Keratinocyte (primary cell): ENCODE data around the gene IGFL4. TPM values are rescaled to one million over a fixed set of nuclear protein-coding genes. Genes with fewer than 3 reads are reported as not detected.
A peak's percentile ranks its signal among the peaks of the same experiment; 100 is the strongest.

Source experiments
- DNase-seq: peaks from one replicate; pipeline ENCODE4 v3.0.0-alpha.2; 2011; ENCODE audit warnings: low read depth, missing footprints, low spot score
- FAIRE-seq: peaks from 2 replicates; lab custom pipeline; 2011; peaks lifted over from hg19 to GRCh38; lab: Jason Lieb, UNC
- H2AFZ ChIP-seq: 2 replicates; pipeline ENCODE4 v1.6.0; 2012; ENCODE audit warnings: low read length, control low read depth, inconsistent platforms; ENCODE audit not compliant: control insufficient read depth
- H3K27ac ChIP-seq: 2 replicates; pipeline ENCODE4 v1.5.1; 2011; ENCODE audit warnings: low read length; ENCODE audit not compliant: control insufficient read depth, insufficient read depth
- H3K27me3 ChIP-seq: 3 replicates; pipeline ENCODE4 v1.6.0; 2011; ENCODE audit warnings: low read length; ENCODE audit not compliant: control insufficient read depth, insufficient read depth; ENCODE audit errors: extremely low read depth
- H3K36me3 ChIP-seq, 2 experiments: 2 replicates in 1 of 2; 3 replicates in 1 of 2; pipeline ENCODE4 v1.5.1; 2011; ENCODE audit warnings: low read length in 2 of 2, mild to moderate bottlenecking in 1 of 2; ENCODE audit not compliant: control insufficient read depth in 2 of 2, insufficient read depth in 2 of 2; ENCODE audit errors: extremely low read depth in 1 of 2
- H3K4me1 ChIP-seq: 3 replicates; pipeline ENCODE4 v1.5.1; 2011; ENCODE audit warnings: low read length; ENCODE audit not compliant: control insufficient read depth, insufficient read depth; ENCODE audit errors: extremely low read depth
- H3K4me2 ChIP-seq: 3 replicates; pipeline ENCODE4 v1.6.0; 2011; ENCODE audit warnings: low read depth, low read length; ENCODE audit not compliant: control insufficient read depth, insufficient read depth; ENCODE audit errors: extremely low read depth
- H3K4me3 ChIP-seq, 3 experiments: fragments of 200-600 bp in 1 of 3; sonication (generic) in 1 of 3; 2 replicates in 2 of 3; 3 replicates in 1 of 3; pipeline ENCODE4 v1.5.1; 2011 to 2016; ENCODE audit warnings: low read length in 3 of 3, mild to moderate bottlenecking in 3 of 3, control low read depth in 2 of 3, inconsistent platforms in 1 of 3, low read depth in 1 of 3, mixed read lengths in 1 of 3, mixed run types in 1 of 3, moderate library complexity in 1 of 3; ENCODE audit not compliant: control insufficient read depth in 2 of 3, insufficient read depth in 2 of 3; ENCODE audit errors: extremely low read depth in 1 of 3
- H3K79me2 ChIP-seq: 2 replicates; pipeline ENCODE4 v1.6.0; 2012; ENCODE audit warnings: low read length; ENCODE audit not compliant: control insufficient read depth, insufficient read depth
- H3K9ac ChIP-seq: 3 replicates; pipeline ENCODE4 v1.6.0; 2011; ENCODE audit warnings: low read length; ENCODE audit not compliant: control insufficient read depth, insufficient read depth; ENCODE audit errors: extremely low read depth
- H3K9me1 ChIP-seq: 3 replicates; pipeline ENCODE4 v1.6.0; 2011; ENCODE audit warnings: low read length; ENCODE audit not compliant: control insufficient read depth, insufficient read depth; ENCODE audit errors: extremely low read depth
- H3K9me3 ChIP-seq: 2 replicates; pipeline ENCODE4 v1.5.1; 2012; ENCODE audit warnings: low read depth, low read length; ENCODE audit not compliant: control insufficient read depth
- H4K20me1 ChIP-seq: 3 replicates; pipeline ENCODE4 v1.6.0; 2011; ENCODE audit warnings: low read length; ENCODE audit not compliant: control insufficient read depth, insufficient read depth; ENCODE audit errors: extremely low read depth
- CTCF ChIP-seq, 3 experiments: IDR thresholded peaks in 1 of 3; conservative IDR thresholded peaks in 1 of 3; optimal IDR thresholded peaks in 1 of 3; 2 replicates in 2 of 3; 3 replicates in 1 of 3; pipeline versions ENCODE3 to v1.5.1; 2011; ENCODE audit warnings: low read length in 3 of 3, mild to moderate bottlenecking in 3 of 3, moderate library complexity in 2 of 3, control low read depth in 1 of 3, inconsistent platforms in 1 of 3; ENCODE audit not compliant: insufficient read depth in 2 of 3; ENCODE audit errors: extremely low read depth in 1 of 3
- EZH2 ChIP-seq: IDR thresholded peaks from one replicate; pipeline ENCODE4 v1.6.1; 2012; ENCODE audit warnings: inconsistent platforms, mild to moderate bottlenecking, low read length, moderate library complexity
- dilution Hi-C: fragments of 300-500 bp; cut with MboI; formaldehyde crosslinking; loops from one replicate; pipeline ENCODE4 v1.7.0; 2020; ENCODE audit warnings: low sequenced_read_pairs; ENCODE audit not compliant: extremely low pct_ligation_motif_present
- polyA plus RNA-seq, 5 experiments: library from polyadenylated mRNA; depleted of rRNA in 3 of 5; stranded (reverse) in 3 of 5; stranded (forward) in 1 of 5; unstranded in 1 of 5; fragments of >200 nt; gene quantifications; 1 replicate in 1 of 5; 2 replicates in 3 of 5; 3 replicates in 1 of 5; pipeline versions ENCODE4 v1.2.1 to v1.2.3, GENCODE V29; 2011 to 2012; ENCODE audit warnings: missing spikeins in 2 of 5, low read depth in 1 of 5, low replicate concordance in 1 of 5

Gene IGFL4
- polyA plus RNA-seq, 1 donor (not counting 4 experiments of a cell fraction or from before 2014, with no cell fraction given): not detected

DNA sequence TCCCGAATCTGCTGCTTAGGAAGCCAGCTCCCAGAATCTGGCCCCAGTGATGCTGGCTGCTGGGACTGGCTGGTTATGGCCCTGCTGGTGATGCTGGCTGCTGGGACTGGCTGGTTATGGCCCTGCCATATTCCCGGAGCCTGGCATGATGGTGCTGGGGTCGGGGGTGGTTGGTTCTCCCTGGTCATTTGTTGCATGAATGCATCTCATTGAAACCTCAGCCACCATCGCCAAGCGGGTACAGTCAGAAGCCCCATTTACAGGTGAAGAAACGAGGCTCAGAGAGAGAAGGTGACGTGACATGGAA, 20.0 kb downstream of the IGFL4 start:
- no peak overlapping the region for H2AFZ ChIP-seq
- dilution Hi-C loops: no loop called here
- no peak for FAIRE-seq

DNA sequence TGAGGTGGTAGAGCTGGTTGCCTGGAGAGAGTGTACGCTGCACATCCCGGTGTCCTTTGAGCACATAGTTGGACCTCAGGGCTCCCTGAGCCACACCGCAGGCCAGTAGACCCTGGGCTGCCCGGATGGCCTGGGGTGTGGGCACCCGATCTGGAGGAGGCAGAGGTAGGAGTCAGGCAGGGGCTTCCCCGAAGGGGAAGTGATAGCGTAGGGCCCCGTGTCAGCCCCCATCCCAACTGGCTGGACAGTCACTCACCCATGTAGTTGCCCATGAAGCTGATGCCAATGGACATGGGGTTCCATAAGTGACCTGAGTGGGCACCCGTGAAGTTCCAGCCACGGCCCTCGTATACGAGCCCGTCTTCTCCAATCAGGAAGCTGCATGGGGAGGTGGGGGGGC, 21.5 kb downstream of the IGFL4 start:
- Histone ChIP-seq H4K20me1 (peaks cover 2% of the 10 kb centered on the region), H3K4me1 (peaks cover 39% of the 10 kb centered on the region), H3K9ac (no peak overlapping the region), H3K27me3 (peaks cover 16% of the 10 kb centered on the region), H3K36me3 (peaks cover 0 to 4% of the 10 kb centered on the region in 2 experiments), H3K79me2 (no peaks in the 10 kb centered on the region), H3K9me1 (no peaks in the 10 kb centered on the region), H3K4me2 (no peak overlapping the region), H3K9me3 (no peaks in the 10 kb centered on the region), H3K27ac (no peak overlapping the region), H2AFZ (no peak overlapping the region), H3K4me3 (no peak overlapping the region)
- TF ChIP-seq EZH2 (no peak), CTCF (optimal IDR thresholded peaks at IDR 0.05 in 1 of 3, IDR thresholded peaks at IDR 0.05 in 1 of 3, conservative IDR thresholded peaks at IDR 0.05 in 1 of 3; ENCODE audit: extremely low read depth in 1 of 3, insufficient read depth in 2 of 3, low read length in 3 of 3) (no peak)
- dilution Hi-C loops: no loop called here
- DNase-seq: no peak
- no peak for FAIRE-seq

More for the DNA sequence above, 20.0 kb downstream of the IGFL4 start:
- H3K27me3 ChIP-seq: peaks cover 16% of the 10 kb centered on the region
- H4K20me1 ChIP-seq: peaks cover 2% of the 10 kb centered on the region
- no peaks in the 10 kb centered on the region for H3K79me2 ChIP-seq
- DNase-seq: no peak
- H3K4me1 ChIP-seq: peaks cover 30% of the 10 kb centered on the region
- peak overlapping the region; percentile 34 for H3K4me2 ChIP-seq
- no peaks in the 10 kb centered on the region for H3K9me3 ChIP-seq
- no peak overlapping the region for H3K9ac ChIP-seq
- H3K27ac ChIP-seq: no peak overlapping the region
- no peaks in the 10 kb centered on the region for H3K9me1 ChIP-seq
- H3K36me3 ChIP-seq: peaks cover 0 to 4% of the 10 kb centered on the region in 2 experiments
- TF ChIP-seq EZH2 (no peak), CTCF (optimal IDR thresholded peaks at IDR 0.05 in 1 of 3, IDR thresholded peaks at IDR 0.05 in 1 of 3, conservative IDR thresholded peaks at IDR 0.05 in 1 of 3; ENCODE audit: extremely low read depth in 1 of 3, insufficient read depth in 2 of 3, low read length in 3 of 3) (no peak)
- H3K4me3 ChIP-seq: no peak overlapping the region
